ENCODE data around the gene MED27. TPM values are rescaled to one million over a fixed set of nuclear protein-coding genes. Genes with fewer than 3 reads are reported as not detected.

The MED27 gene
- total and polyA plus RNA-seq, 7 donors = 11.9 to 19.7 (median 15.6) TPM

DNA sequence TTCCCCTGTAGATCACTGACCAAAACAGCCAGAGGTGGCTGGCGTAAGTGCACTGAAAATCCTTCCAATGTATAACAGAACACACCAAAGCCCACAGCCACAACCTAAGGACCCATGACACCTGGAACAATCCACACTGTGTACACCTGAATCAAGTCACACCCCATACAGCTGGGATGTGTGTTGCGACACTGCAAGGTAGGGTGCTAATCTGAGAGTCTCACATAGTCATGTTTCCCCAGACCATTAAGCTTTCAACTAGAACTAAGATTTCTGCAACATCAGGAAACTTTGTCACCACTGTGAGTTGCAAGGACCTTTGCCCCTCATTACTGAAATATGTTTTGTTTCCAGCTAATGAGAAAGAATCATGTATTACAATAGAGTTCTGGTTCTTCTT, 59.4 kb downstream of the MED27 start:
- H3K4me1 ChIP-seq = peaks cover 0 to 35% (median 8%) of the 10 kb centered on the region in 4 donors
- no peaks in the 10 kb centered on the region for H3K9me3 ChIP-seq
- 85 to 91% methylated on average over 2 of the region's 2 CpGs for WGBS, 2 donors
- no peak overlapping the region for H3K27ac ChIP-seq
- no peaks in the 10 kb centered on the region for H3K36me3 ChIP-seq
- DNase-seq = no peak
- no peak overlapping the region for H3K4me3 ChIP-seq
- no peaks in the 10 kb centered on the region for H3K27me3 ChIP-seq
- intact Hi-C loops (cut with DNase I) = no loop called here
- TF ChIP-seq POLR2AphosphoS5 (IDR thresholded peaks at IDR 0.05) = no peak
- TF ChIP-seq, protein P1, sequence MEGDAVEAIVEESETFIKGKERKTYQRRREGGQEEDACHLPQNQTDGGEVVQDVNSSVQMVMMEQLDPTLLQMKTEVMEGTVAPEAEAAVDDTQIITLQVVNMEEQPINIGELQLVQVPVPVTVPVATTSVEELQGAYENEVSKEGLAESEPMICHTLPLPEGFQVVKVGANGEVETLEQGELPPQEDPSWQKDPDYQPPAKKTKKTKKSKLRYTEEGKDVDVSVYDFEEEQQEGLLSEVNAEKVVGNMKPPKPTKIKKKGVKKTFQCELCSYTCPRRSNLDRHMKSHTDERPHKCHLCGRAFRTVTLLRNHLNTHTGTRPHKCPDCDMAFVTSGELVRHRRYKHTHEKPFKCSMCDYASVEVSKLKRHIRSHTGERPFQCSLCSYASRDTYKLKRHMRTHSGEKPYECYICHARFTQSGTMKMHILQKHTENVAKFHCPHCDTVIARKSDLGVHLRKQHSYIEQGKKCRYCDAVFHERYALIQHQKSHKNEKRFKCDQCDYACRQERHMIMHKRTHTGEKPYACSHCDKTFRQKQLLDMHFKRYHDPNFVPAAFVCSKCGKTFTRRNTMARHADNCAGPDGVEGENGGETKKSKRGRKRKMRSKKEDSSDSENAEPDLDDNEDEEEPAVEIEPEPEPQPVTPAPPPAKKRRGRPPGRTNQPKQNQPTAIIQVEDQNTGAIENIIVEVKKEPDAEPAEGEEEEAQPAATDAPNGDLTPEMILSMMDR (IDR thresholded peaks at IDR 0.05) = no peak
- no peak for TF ChIP-seq EP300 (IDR thresholded peaks at IDR 0.05)
- no peak for TF ChIP-seq POLR2A (IDR thresholded peaks at IDR 0.05)

DNA sequence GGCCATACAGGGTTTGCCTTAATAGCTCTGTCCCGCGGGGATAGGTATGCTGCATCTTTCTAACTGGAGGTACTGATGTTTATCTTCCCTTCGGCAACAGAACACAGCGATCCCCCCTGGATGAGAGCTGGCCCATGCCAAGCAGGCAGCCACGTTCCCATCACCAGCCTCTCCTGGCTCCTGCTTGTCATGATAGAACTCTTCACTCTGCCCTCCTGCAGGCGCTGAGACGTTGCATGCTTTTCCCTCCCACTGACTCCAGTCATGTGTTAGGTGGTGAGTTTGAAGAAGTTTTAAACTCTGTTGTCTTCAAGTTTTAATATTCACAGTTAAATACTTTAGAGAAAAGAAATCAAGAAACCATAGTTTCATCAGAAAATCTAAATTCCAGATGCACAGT, 60.0 kb downstream of the MED27 start:
- WGBS, 2 donors = 93% methylated on average over 7 of the region's 7 CpGs
- TF ChIP-seq POLR2AphosphoS5 (IDR thresholded peaks at IDR 0.05) (no peak), POLR2A (IDR thresholded peaks at IDR 0.05) (no peak), EP300 (IDR thresholded peaks at IDR 0.05) (no peak)
- TF ChIP-seq, protein P1 (IDR thresholded peaks at IDR 0.05) = no peak
- intact Hi-C loops (cut with DNase I) = no loop called here

DNA sequence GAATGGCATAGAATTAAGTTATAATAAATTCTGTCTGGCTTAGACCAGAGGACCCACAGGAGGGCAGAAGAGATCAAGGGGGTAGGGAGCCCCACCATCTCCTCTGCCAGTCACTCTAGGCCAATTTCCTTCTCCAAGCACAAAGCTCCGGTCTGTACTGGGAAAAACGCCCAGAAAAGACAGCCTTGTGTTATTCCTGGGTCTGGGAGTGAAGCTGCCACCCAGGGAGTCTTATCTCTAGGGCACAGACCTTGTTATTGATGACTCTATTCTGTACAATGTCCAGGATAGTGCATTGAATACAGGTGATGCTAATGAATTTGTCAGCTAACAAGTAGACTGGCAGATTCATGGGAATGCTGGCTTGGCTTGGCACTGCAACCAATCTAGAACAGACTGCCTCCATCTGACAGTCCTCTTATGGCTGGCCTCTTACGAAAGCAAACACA, 60.7 kb downstream of the MED27 start:
- no peak for DNase-seq
- intact Hi-C loops (cut with DNase I) = no loop called here
- no peak for TF ChIP-seq EP300 (IDR thresholded peaks at IDR 0.05)
- peaks cover 0 to 35% (median 8%) of the 10 kb centered on the region in 4 donors for H3K4me1 ChIP-seq
- H3K4me3 ChIP-seq = no peak overlapping the region
- WGBS, 2 donors = 59 to 72% methylated on average over 3 of the region's 3 CpGs
- no peak overlapping the region for H3K27ac ChIP-seq
- no peaks in the 10 kb centered on the region for H3K27me3 ChIP-seq
- no peaks in the 10 kb centered on the region for H3K36me3 ChIP-seq
- H3K9me3 ChIP-seq = no peaks in the 10 kb centered on the region

More for the DNA sequence above, 60.0 kb downstream of the MED27 start:
- Histone ChIP-seq H3K27me3 (no peaks in the 10 kb centered on the region), H3K9me3 (no peaks in the 10 kb centered on the region), H3K36me3 (no peaks in the 10 kb centered on the region), H3K4me1 (peaks cover 0 to 35% (median 8%) of the 10 kb centered on the region in 4 donors), H3K4me3 (no peak overlapping the region), H3K27ac (no peak overlapping the region)
- no peak for DNase-seq

DNA sequence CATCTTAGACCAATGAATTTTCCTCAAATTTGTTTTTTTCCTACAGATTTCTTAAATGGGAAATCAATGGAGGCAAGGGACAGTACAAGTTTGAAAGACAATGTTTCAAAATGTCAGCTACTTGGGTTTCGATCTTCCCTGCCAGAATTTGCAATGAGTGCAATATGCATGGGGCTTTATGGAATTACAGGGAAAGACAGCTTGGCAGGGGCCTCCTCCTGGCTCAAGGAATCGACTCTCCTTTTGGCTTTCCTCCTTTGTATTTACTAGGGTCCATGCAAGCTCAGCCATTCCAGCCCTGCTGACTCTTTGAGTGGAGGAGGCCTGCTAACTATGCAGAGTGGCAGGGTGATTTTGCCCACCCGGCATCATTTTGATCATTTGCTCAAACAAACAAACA, 63.2 kb downstream of the MED27 start:
- 87 to 90% methylated on average over 3 of the region's 3 CpGs for WGBS, 2 donors

DNA sequence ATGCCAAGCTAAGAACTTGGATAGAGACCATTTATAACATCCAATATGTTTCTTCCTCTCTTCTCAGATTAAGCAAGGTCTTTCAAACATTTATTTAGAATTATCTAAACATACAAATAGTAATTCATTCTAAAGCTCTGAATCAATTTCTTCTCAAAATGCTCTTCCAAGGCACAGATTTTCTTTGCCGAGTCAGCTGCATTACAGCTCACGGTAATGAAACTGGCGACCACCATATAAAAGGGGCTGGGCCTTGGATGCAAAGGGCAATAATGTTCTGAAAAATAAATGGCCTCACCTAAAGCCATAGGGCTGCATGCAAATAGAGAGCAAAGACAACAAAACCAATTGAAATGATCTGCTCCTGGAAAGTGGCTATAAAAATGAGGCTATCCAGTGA, 63.8 kb downstream of the MED27 start:
- intact Hi-C loops (cut with DNase I) = no loop called here
- no peak overlapping the region for H3K4me3 ChIP-seq
- peaks cover 0 to 18% (median 3%) of the 10 kb centered on the region in 4 donors for H3K36me3 ChIP-seq
- H3K27me3 ChIP-seq = no peaks in the 10 kb centered on the region
- peaks cover 0 to 27% (median 5%) of the 10 kb centered on the region in 4 donors for H3K4me1 ChIP-seq
- DNase-seq = no peak
- TF ChIP-seq, protein P1 (IDR thresholded peaks at IDR 0.05) = no peak
- TF ChIP-seq POLR2A (IDR thresholded peaks at IDR 0.05) = no peak
- no peaks in the 10 kb centered on the region for H3K9me3 ChIP-seq
- 72 to 88% methylated on average over 3 of the region's 3 CpGs for WGBS, 2 donors
- no peak overlapping the region for H3K27ac ChIP-seq

More for the DNA sequence above, 63.2 kb downstream of the MED27 start:
- TF ChIP-seq, protein P1 (IDR thresholded peaks at IDR 0.05) = no peak
- TF ChIP-seq POLR2AphosphoS5 (IDR thresholded peaks at IDR 0.05) (no peak), EP300 (IDR thresholded peaks at IDR 0.05) (no peak)
- no peak for DNase-seq
- Histone ChIP-seq H3K36me3 (peaks cover 0 to 18% (median 3%) of the 10 kb centered on the region in 4 donors), H3K4me1 (peaks cover 0 to 33% (median 8%) of the 10 kb centered on the region in 4 donors), H3K4me3 (no peak overlapping the region), H3K9me3 (no peaks in the 10 kb centered on the region), H3K27ac (no peak overlapping the region), H3K27me3 (no peaks in the 10 kb centered on the region)
- intact Hi-C loops (cut with DNase I) = no loop called here

Data from sigmoid colon (tissue), 7 donors.